HG02870 (cell line): ENCODE measurements around the gene PSMB7.

Experiments
- ATAC-seq: cut with Tn5 transposase; IDR thresholded peaks from one replicate; pipeline ENCODE4 v1.9.1; 2021; ENCODE audit warnings: mild to moderate bottlenecking, moderate library complexity; ENCODE audit not compliant: unreplicated experiment

Gene PSMB7

DNA sequence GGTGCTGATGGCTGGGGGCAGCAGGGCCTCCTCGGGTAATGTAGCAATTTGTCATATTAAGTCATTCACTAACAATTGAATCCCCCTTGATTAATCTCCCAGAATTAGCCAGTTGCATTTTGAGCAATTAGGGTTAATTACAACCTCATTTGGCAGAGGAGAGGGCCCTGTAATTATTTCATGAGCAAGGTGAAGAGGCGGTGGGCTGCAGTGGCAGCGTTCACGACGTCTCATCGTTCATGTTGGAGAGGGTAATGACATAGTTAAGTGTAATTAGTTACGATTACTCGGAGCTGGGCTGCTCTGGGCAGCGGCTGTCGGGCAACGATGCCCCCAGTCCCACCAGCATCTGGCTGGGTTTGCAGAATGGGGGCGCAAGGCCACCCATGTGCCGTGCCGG, 111.5 kb downstream of the PSMB7 start:
- no peak for ATAC-seq
